M059J (cell line): ENCODE results near the gene DTNB. TPM values are rescaled to one million over a fixed set of nuclear protein-coding genes. Genes with fewer than 3 reads are reported as not detected.

ENCODE experiments used
- DNase-seq: peaks from one replicate; pipeline ENCODE4 v3.0.0-alpha.2; 2012; ENCODE audit warnings: low read depth
- total RNA-seq: library from RNA; depleted of rRNA; stranded (reverse); fragments of >200 nt; shearing (Covaris generic); gene quantifications from 2 replicates; pipeline ENCODE4 v1.2.3, GENCODE V29; 2014

Gene DTNB
- total RNA-seq, 1 experiment from 2014 or later: 12.2 TPM

DNA sequence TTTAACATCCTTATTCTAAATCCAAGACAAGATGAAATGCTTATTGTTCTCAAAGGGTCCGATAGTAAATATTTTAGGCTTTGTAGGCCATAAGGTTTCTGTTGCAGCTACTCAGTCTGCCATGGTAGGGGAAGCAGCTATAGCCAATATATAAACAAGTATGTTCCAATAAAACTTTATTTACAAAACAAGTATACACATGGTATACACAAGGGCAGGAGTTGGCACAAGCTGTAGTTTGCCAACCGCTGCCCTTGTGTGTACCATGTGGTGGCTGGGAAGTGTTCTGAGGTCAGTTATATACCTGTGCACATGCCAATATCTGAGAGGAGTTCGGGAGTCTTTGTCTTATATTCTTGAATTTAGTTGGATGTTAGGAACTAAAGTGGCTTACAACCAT lies 205.6 kb downstream of the DTNB start:
- no peak for DNase-seq

DNA sequence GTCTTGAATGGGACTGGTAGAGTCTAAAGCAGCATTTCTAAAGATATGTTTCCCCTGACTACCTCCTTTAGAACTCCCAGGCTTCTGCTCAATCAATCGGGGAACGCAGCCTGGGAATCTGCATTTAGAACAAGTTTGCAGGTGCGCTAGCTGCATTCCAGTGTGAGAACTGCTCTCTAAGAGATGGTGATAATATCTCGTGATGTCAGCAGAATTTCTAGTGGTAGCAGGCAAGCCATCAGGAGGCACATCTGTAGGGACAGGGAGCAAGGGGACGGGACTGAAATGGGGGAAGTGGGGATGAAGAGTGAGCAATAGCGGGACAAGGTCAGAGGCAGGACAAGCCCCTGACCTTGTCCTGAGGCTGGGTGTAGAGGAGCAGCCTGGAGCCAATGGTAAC lies 211.4 kb downstream of the DTNB start:
- no peak for DNase-seq

DNA sequence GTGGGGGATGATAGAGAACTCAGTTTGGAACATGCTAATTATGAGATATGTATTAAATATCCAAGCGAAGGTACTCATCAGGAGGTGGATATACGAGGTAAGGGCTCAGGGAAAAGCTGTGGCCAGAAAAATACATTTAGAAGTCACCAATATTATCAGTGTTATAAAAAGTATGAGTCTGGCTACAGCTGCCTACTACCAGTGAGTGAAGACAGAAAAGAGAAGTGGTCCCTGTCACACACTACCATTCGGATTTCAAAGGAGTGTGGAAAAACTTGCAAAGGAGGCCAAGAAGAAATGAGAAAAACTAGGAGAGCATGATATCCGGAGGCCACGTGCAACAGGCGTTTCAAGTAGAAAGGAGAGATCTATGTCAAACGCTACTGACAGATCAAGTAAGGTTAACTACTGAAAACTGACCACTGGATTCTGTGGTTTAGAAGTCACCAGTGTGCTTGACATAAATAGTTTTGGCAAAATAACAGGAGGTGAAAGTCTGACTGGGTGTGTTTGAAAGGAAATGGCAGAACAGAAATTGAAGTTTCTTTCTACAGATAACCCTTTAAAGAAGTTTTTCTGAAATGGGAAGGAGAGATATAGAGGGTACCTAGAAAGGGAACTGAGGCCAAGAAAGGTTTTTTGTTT lies 213.0 kb downstream of the DTNB start:
- no peak for DNase-seq

- DNase-seq: no peak
Observed at GRCh38 chr2:25454824-25455611, 218.4 kb downstream of the DTNB start.

GRCh38 chr2:25453199-25453905 lies 220.0 kb downstream of the DTNB start:
- DNase-seq: peak; percentile 33

- no peak for DNase-seq
Observed at GRCh38 chr2:25448808-25449207, 224.6 kb downstream of the DTNB start.

DNA sequence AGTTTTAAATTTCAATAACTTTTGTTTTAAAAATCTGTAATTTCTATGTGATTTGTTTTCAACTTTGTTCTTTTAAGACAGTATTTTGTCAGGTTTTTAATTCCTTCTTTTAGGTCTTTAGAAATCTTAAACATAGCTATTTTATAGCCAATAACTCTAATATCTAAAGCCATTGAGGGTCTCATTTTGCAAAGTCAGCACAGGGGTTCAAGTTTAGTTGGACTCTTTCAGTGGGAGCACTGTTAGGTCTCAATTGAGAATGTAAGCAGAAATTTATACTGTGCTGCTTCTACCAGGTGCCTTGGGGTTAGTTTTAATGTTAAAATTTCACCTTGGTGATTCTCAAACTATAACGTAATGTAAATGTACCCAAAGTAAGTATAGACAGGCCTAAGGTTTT lies 226.4 kb downstream of the DTNB start:
- no peak for DNase-seq

DNA sequence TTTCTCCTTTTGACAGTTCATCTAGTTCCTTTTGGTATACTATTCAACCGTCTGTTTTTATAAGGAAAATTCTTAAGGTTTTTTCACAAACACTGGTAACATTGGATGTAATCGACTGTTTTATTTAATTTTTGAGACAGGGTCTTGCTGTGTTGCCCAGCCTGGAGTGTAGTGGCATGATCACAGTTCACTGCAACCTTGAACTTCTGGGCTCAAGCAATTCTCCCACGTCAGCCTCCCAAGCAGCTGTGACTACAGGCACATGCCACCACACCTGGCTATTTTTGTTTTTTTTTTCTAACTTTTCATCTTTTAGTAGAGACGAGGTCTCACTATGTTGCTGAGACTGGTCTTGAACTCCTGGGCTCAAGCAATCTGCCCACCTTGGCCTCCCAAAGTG lies 227.3 kb downstream of the DTNB start:
- DNase-seq: no peak

- DNase-seq: no peak
Observed at GRCh38 chr2:25445464-25445863, 227.9 kb downstream of the DTNB start.

DNA sequence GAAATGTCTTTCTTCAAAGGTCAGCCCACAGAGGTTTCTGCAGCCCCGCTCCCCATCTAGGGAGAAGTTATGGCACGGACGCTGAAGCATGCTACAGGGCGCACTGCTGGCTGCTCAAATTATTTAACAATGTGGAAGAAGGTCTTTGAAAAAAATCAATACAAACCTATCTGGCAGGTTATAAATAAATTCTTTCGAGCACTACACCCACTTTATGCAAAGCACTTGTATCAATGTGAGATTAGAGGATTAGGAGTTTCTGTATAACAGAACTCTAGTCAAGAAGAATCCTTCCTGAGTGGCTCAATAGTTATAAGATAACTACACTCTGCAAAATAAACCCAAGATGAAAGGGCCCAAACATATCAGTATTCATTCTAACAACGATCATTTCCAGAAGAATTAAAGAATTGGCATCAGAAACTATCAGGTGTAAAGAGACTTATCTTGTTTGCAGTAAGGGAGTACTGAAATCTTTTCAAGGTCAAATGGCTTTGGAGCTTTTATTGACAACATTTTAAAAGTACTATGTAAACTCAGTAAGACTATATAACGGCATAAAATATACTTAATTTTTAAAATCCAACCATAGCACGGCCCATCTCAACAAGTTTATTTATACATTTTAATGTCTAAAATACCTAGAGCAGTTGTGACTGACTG lies 228.6 kb downstream of the DTNB start:
- no peak for DNase-seq

DNA sequence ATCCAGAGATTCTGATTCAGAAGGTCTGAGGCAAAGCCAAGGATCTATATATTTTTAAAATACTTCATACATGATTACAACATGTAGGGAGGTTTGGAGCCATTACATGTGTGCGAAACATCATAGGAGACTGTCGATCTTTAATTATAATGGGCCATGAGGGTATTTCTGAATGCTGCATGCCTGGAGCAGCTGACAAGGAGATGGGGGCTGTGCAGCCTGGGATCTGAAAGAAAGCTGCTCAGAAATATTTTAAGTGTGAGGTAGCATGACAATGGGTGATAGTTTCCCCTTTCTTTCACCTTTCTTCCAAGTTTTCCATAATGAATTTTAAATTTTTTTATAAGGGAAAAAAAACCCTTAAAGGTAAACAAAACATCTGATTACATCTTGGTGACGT lies 229.6 kb downstream of the DTNB start:
- no peak for DNase-seq

DNA sequence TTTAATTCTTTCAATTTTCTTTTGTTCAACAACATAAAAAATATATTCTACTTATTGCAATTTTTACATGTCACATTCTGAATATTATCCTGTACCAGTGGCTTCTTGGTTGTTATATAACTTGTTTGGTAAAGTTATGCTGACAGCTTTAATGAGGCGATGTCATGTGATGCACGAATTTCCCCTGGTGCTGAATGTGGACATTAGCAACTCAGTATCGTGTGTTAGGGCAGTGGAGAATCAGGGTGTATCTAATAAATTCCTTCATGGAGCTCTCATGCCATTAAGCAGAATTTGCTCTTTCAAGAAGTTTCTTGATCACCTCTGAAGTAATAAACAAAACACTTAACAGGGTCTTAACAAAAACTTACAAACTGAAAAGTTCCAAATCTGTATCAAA lies 232.0 kb downstream of the DTNB start:
- no peak for DNase-seq

- DNase-seq: no peak
Observed at GRCh38 chr2:25438793-25439192, 234.6 kb downstream of the DTNB start.

DNA sequence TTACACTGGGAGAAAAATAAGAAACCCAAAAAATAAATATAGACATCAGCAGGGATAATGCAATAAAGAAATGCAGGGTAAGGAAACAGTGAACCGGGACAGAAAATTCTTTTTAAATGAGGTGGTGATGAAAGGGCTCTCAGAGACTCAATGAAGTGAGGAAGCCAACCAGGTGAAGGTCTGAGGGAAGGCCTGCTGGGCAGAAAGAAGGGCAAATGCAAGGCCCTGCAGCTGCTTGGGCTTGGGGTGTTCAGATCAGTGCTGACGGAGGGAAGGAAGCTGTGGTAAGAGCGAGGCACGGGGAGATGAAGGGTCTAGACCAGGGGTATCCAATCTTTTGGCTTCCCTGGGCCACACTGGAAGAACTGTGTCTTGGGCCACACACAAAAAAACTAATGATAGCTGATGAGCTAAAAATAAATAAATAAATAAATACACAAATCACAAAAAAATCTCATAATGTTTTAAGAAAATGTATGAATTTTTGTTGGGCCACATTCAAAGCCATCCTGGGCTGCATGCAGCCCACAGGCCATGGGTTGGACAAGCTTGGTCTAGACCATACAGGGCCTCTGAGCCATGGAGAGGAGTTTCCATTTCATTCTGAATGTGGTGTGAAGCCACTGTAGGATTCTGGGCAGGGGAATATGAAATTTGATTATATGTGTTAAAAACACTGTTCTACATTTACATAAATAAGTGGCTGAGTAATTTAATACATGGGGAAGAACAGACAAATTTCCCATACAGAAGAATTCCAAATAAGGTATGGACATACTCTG lies 235.3 kb downstream of the DTNB start:
- no peak for DNase-seq

DNA sequence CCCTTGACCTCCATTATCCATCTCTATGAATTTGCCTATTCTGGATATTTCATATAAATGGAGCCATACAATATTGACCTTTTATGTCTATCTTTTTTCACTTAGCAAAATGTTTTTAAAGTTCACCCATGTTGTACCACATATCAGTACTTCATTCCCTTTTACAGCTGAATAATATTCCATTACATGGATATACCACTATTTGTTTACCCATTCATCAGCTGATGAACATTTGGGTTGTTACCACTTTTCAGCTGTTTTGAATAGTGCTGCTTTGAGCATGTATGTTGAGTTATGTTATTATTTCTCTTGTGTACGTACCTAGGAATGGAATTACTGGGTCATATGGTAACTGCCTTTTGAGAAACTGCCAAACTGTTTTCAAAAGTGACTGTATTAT lies 238.0 kb downstream of the DTNB start:
- DNase-seq: no peak

DNA sequence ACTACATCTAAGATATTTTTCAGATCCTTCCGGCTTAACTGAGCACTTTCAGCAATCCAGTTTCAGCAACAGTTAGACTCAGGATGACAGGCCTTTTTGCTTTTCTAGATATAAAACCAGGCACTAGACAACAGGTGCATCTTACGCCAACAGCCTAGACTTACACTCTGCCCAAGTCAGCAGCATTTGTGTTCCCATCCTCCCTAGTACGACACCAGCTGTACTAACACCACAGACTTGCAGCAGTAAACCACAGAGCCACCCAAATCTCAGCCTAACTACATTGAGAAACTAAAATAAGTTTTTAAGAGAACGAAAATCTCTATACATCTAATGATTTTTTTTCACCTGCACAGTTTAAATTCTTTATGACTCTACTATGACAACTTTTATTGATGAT lies 241.8 kb downstream of the DTNB start:
- no peak for DNase-seq

DNA sequence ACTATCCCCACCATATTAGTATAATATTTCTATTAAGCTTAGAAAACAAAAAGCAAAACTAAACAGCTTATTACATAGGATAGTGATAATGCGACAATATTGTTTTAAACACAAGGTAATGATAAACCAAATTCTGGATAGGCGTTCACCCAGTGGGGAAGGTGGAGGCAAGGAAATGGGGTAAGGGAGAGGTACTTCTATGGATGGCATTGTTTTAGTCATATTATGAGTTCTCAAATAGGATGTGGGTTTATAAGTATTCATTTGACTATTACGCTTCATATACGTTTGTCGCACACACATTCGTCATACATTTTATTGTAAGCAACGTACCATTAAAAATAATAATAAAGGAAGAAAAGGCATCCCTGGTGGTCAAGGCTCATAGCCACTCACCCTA lies 242.8 kb downstream of the DTNB start:
- DNase-seq: no peak

- DNase-seq: no peak
Observed at GRCh38 chr2:25426326-25426725, 247.1 kb downstream of the DTNB start.

DNA sequence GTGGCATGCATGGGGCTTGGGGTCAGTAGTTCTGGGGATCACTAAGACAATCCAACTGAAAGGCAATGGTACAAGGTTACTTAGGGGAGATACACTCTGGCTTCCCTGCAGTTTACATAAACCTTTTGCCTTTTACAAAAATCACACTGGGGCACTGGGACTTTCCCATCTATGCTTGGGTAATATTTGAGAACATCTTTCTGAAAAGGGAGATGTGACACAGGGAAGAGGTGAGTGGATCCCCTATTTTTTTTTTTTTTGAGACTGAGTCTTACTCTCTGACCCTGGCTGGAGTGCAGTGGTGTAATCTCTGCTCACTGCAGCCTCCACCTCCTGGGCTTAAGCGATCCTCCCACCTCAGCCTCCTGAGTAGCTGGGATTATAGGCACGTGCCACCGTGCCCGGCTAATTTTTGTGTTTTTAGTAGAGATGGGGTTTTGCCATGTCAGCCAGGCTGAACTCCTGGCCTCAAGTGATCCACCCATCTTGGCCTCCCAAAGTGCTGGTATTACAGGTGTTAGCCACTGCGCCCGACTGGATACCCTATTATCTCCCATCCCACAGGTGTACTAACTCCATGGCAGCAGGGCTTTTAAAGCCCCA lies 248.8 kb downstream of the DTNB start:
- DNase-seq: no peak

DNA sequence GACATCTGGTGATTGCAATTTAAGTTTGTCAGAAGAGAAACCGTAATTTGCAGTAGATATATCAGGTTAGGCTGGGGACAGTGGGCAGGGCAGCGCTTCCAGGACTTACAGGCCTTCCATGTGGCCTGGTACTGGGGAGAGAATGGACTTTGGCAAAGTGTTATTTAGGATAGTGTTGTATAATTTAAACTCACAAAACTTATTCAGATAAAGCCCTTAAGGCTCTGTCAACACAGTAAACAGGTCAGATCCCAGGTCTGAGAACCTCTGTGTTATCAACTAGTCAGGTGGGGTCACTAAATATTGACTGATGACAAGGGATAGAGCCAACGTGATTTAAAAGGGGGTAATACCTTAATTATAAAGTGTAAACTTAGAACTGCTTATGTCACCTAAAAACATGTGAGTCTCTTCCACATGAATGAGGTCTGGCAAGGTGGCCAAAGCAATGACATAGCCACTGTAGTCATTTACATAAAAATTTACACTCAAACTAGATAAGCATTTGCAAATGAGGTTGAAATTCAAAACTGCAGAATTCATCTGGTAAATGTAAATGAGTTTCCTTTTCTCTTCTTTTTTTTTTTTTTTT lies 251.5 kb downstream of the DTNB start:
- no peak for DNase-seq

DNA sequence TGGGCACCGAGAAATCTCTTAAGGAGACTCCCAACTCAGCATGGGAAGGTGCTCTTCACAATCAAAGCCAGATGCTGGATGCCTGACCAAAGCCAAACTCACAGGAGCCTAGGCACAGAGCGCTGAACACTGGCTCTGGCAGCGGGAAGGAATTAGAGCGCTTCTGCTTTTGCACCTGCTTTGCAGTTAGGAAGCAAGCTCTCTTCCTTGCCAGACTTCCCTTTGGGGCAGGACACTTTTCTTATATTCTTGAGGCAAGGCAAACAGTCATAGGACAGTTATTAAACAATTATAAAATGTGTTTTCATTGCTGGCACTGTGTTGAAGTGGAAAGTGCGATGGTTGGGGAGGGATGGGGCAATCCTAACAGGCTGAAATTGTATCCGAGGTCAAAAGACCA lies 252.1 kb downstream of the DTNB start:
- no peak for DNase-seq
